HepG2 (cell line): ENCODE measurements around the gene C11orf68. TPM values are rescaled to one million over a fixed set of nuclear protein-coding genes. Genes with fewer than 3 reads are reported as not detected.

Experiments used
- CBFB ChIP-seq: sonication (generic); formaldehyde crosslinking; IDR thresholded peaks from 2 replicates; pipeline ENCODE4 v1.4.0; 2020; ENCODE audit warnings: missing genetic modification reagents
- EZH2 ChIP-seq: conservative IDR thresholded peaks from 2 replicates; pipeline ENCODE4 v1.6.1; 2012; ENCODE audit warnings: mild to moderate bottlenecking, low read depth, low read length, moderate library complexity
- FOXO1 ChIP-seq: sonication (generic); formaldehyde crosslinking; IDR thresholded peaks from 2 replicates; pipeline ENCODE4 v1.4.0; 2020; ENCODE audit warnings: missing genetic modification reagents
- GLMP ChIP-seq: sonication (generic); formaldehyde crosslinking; IDR thresholded peaks from 2 replicates; pipeline ENCODE4 v1.9.0; 2021; ENCODE audit warnings: missing genetic modification reagents, mild to moderate bottlenecking, borderline replicate concordance
- ISX ChIP-seq: sonication (generic); formaldehyde crosslinking; conservative IDR thresholded peaks from 2 replicates; pipeline ENCODE4 v1.5.0; 2020; ENCODE audit warnings: missing genetic modification reagents
- MAX ChIP-seq: IDR thresholded peaks from 2 replicates; pipeline ENCODE4 v1.6.1; 2012; ENCODE audit warnings: inconsistent platforms
- PRDM4 ChIP-seq: sonication (generic); formaldehyde crosslinking; IDR thresholded peaks from 2 replicates; pipeline ENCODE4 v1.9.0; 2021; ENCODE audit warnings: missing genetic modification reagents, borderline replicate concordance
- RBFOX2 ChIP-seq: fragments of 200-400 bp; formaldehyde crosslinking; IDR thresholded peaks from 2 replicates; pipeline ENCODE4 v1.6.1; 2017; ENCODE audit warnings: low read depth, mild to moderate bottlenecking, low read length
- RBM22 ChIP-seq: fragments of 200-400 bp; formaldehyde crosslinking; optimal IDR thresholded peaks from 2 replicates; pipeline ENCODE3; 2017; ENCODE audit warnings: mild to moderate bottlenecking, low read length, moderate library complexity
- SMARCC2 ChIP-seq: fragments of 450-650 bp; IDR thresholded peaks from 2 replicates; pipeline ENCODE4 v1.6.1; 2017; ENCODE audit warnings: antibody characterized with exemption, mild to moderate bottlenecking
- SMC3 ChIP-seq: IDR thresholded peaks from 2 replicates; pipeline ENCODE4 v1.6.1; 2011; ENCODE audit warnings: low read length, improper control_type of control experiment
- ZNF142 ChIP-seq: sonication (generic); formaldehyde crosslinking; IDR thresholded peaks from 2 replicates; pipeline ENCODE4 v1.4.0; 2020; ENCODE audit warnings: missing genetic modification reagents
- ZNF446 ChIP-seq: sonication (generic); formaldehyde crosslinking; IDR thresholded peaks from 2 replicates; pipeline ENCODE4 v1.5.0; 2020; ENCODE audit warnings: mild to moderate bottlenecking, missing genetic modification reagents
- ZNF468 ChIP-seq: sonication (generic); formaldehyde crosslinking; IDR thresholded peaks from 2 replicates; pipeline ENCODE4 v1.8.0; 2022; ENCODE audit warnings: mild to moderate bottlenecking, moderate library complexity, missing genetic modification reagents
- ZNF746 ChIP-seq: sonication (generic); formaldehyde crosslinking; IDR thresholded peaks from 2 replicates; pipeline ENCODE4 v1.8.0; 2022; ENCODE audit warnings: mild to moderate bottlenecking, missing genetic modification reagents
- polyA plus RNA-seq, 8 experiments: library from polyadenylated mRNA; depleted of rRNA in 3 of 8; stranded (reverse) in 7 of 8; unstranded in 1 of 8; fragments of >200 nt; fragmentation: Illumina TruSeq in 4 of 8; extraction: Trizol in 4 of 8; gene quantifications; 2 replicates each; pipeline versions ENCODE4 v1.2.1 to v1.2.3, GENCODE V29; 2011 to 2016; ENCODE audit warnings: low read depth in 4 of 8, missing spikeins in 1 of 8, mixed read lengths in 1 of 8; ENCODE audit not compliant: insufficient read depth in 1 of 8
- total RNA-seq, 5 experiments: library from RNA; depleted of rRNA; stranded (reverse); fragments of >200 nt; fragmentation: Illumina TruSeq; extraction: Trizol; gene quantifications; 2 replicates each; pipeline ENCODE4 v1.2.3, GENCODE V29; 2016; ENCODE audit warnings: low read depth in 1 of 5
- TF ChIP-seq, protein P1 (sequence below): IDR thresholded peaks from 2 replicates; pipeline ENCODE4 v1.4.0; 2020; ENCODE audit warnings: mild to moderate bottlenecking, missing genetic modification reagents

Gene C11orf68
- total and polyA plus RNA-seq, 2 of the 13 experiments (the other 11 are each of a cell fraction or from before 2014, with no cell fraction given), result 8.4 to 28.3 TPM

DNA sequence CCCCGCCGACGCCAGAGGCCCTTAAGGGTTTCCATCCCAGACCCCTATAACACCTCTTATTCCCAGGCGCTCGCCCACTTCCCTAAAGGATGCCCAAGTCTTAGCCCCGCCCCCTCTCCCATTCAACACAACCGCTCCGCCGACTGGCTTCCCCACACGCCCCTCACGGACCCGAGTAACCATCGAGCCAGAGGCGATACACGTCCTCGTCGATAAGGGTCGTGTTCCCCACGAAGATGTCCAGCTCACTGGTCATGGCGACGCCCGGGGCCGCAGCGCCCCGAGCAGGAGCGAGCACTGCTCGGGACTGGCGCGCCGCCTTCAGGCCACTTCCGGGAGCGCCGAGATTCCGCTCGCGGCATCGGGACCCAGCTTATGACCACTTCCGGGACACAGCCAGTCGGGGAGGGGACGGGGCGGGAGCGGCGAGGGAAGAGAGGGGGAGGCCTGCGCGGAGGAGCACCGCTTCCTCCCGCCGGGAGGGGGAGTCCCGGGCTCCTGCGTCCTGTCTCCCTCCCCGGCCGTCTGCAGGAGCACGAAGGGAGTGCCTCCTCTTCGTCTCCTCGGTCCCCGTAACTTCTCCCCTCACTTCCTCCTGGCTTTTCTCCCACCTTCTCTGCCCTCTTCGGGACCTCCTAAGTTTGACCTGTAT lies 30.6 kb downstream of the C11orf68 start, which contains the start of gene FIBP (continued):
- TF ChIP-seq PRDM4 (CRISPR knock-in tag) (no peak), GLMP (CRISPR knock-in tag) (no peak), SMC3 (peak; percentile 18; the same call in 1 of the 2 replicates), RBM22 (no peak), CBFB (CRISPR knock-in tag) (peak; percentile 81; the same call in 1 of the 2 replicates), FOXO1 (0 out of 2 replicates have a peak, but pooled peaks have one; percentile 40), ISX (CRISPR knock-in tag) (no peak), EZH2 (no peak), MAX (peak; percentile 67), RBFOX2 (peak; percentile 93), SMARCC2 (no peak), ZNF446 (CRISPR knock-in tag) (no peak), ZNF746 (CRISPR knock-in tag) (no peak), ZNF468 (CRISPR knock-in tag) (no peak), ZNF142 (CRISPR knock-in tag) (no peak)
- TF ChIP-seq, protein P1, sequence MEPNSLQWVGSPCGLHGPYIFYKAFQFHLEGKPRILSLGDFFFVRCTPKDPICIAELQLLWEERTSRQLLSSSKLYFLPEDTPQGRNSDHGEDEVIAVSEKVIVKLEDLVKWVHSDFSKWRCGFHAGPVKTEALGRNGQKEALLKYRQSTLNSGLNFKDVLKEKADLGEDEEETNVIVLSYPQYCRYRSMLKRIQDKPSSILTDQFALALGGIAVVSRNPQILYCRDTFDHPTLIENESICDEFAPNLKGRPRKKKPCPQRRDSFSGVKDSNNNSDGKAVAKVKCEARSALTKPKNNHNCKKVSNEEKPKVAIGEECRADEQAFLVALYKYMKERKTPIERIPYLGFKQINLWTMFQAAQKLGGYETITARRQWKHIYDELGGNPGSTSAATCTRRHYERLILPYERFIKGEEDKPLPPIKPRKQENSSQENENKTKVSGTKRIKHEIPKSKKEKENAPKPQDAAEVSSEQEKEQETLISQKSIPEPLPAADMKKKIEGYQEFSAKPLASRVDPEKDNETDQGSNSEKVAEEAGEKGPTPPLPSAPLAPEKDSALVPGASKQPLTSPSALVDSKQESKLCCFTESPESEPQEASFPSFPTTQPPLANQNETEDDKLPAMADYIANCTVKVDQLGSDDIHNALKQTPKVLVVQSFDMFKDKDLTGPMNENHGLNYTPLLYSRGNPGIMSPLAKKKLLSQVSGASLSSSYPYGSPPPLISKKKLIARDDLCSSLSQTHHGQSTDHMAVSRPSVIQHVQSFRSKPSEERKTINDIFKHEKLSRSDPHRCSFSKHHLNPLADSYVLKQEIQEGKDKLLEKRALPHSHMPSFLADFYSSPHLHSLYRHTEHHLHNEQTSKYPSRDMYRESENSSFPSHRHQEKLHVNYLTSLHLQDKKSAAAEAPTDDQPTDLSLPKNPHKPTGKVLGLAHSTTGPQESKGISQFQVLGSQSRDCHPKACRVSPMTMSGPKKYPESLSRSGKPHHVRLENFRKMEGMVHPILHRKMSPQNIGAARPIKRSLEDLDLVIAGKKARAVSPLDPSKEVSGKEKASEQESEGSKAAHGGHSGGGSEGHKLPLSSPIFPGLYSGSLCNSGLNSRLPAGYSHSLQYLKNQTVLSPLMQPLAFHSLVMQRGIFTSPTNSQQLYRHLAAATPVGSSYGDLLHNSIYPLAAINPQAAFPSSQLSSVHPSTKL (CRISPR knock-in tag), result peak; percentile 64
